GM12878 (cell line): ENCODE results near the gene ZNF407. TPM values are rescaled to one million over a fixed set of nuclear protein-coding genes. Genes with fewer than 3 reads are reported as not detected.

Experiments
- ATAC-seq: fragments of 200-7000 bp; cut with Tn5 transposase; 3 replicates; pipeline ENCODE4 v1.9.1; 2020; ENCODE audit warnings: mild to moderate bottlenecking, moderate library complexity
- BruUV-seq: library from RNA; stranded (reverse); fragments of 400-500 nt; replicated peaks from 2 replicates; lab custom pipeline; 2021; lab: Mats Ljungman, UMichigan
- CTCF ChIA-PET: fragments of 300-600 bp; sonication (Branson Sonifier 250); formaldehyde crosslinking; extraction: SDS; loops from one replicate; lab custom pipeline; 2021; ENCODE audit warnings: inconsistent platforms; lab: Yijun Ruan, JAX
- POLR2A ChIA-PET: fragments of 350-600 bp; formaldehyde crosslinking; extraction: SDS; loops from one replicate; lab custom pipeline; 2021; ENCODE audit warnings: inconsistent platforms; lab: Charles Lee
- RAD21 ChIA-PET: fragments of 300-600 bp; sonication (Branson Sonifier 250); formaldehyde crosslinking; loops from one replicate; lab custom pipeline; 2023; ENCODE audit warnings: antibody characterized with exemption; ENCODE audit not compliant: unreplicated experiment; lab: Charles Lee
- SMC1A ChIA-PET: fragments of 300-600 bp; sonication (Branson Sonifier 250); formaldehyde crosslinking; loops from one replicate; lab custom pipeline; 2023; ENCODE audit not compliant: unreplicated experiment, uncharacterized antibody; lab: Charles Lee
- DNase-seq: peaks from one replicate; pipeline ENCODE4 v3.0.0-alpha.2; 2011; ENCODE audit warnings: low read depth, low spot score
- FAIRE-seq: peaks from 3 replicates; lab custom pipeline; 2011; peaks lifted over from hg19 to GRCh38; lab: Jason Lieb, UNC
- H2AFZ ChIP-seq: 2 replicates; pipeline ENCODE4 v1.6.0; 2011; ENCODE audit warnings: low read depth, low read length, control low read depth; ENCODE audit not compliant: control insufficient read depth
- H3K27ac ChIP-seq: 2 replicates; pipeline ENCODE4 v1.5.1; 2011; ENCODE audit warnings: control low read depth; ENCODE audit not compliant: control insufficient read depth, insufficient read depth
- H3K27me3 ChIP-seq, 2 experiments: replicated peaks in 1 of 2; 2 replicates each; pipeline versions ENCODE4 v1.6.0 to v1.6.1; 2011; ENCODE audit warnings: low read length in 1 of 2; ENCODE audit not compliant: control insufficient read depth in 2 of 2, insufficient read depth in 2 of 2
- H3K36me3 ChIP-seq, 2 experiments: 2 replicates each; pipeline ENCODE4 v1.5.1; 2011; ENCODE audit warnings: low read length in 1 of 2; ENCODE audit not compliant: control insufficient read depth in 2 of 2, insufficient read depth in 2 of 2
- H3K4me1 ChIP-seq: 2 replicates; pipeline ENCODE4 v1.6.1; 2011; ENCODE audit warnings: mild to moderate bottlenecking, low read length, moderate library complexity, mixed read lengths; ENCODE audit not compliant: control insufficient read depth, insufficient read depth
- H3K4me2 ChIP-seq: 2 replicates; pipeline ENCODE4 v1.6.0; 2011; ENCODE audit warnings: control low read depth; ENCODE audit not compliant: control insufficient read depth, insufficient read depth
- H3K4me3 ChIP-seq: fragments of 200-600 bp; sonication (generic); 2 replicates; pipeline ENCODE4 v1.5.1; 2016
- H3K79me2 ChIP-seq: 2 replicates; pipeline ENCODE4 v1.6.0; 2011; ENCODE audit warnings: low read length; ENCODE audit not compliant: control insufficient read depth, insufficient read depth
- H3K9ac ChIP-seq: 2 replicates; pipeline ENCODE4 v1.8.0; 2011; ENCODE audit warnings: low read length, control low read depth, mixed read lengths; ENCODE audit not compliant: control insufficient read depth, insufficient read depth
- H3K9me3 ChIP-seq: replicated peaks from 3 replicates; pipeline ENCODE4 v1.5.1; 2011; ENCODE audit warnings: mild to moderate bottlenecking, low read length; ENCODE audit not compliant: control insufficient read depth, insufficient read depth
- H4K20me1 ChIP-seq: 2 replicates; pipeline ENCODE4 v1.6.0; 2011; ENCODE audit not compliant: control insufficient read depth, insufficient read depth
- BACH1 ChIP-seq: fragments of 450-650 bp; IDR thresholded peaks from 2 replicates; pipeline ENCODE4 v1.6.1; 2017; ENCODE audit warnings: mild to moderate bottlenecking, borderline replicate concordance
- FOS ChIP-seq: IDR thresholded peaks from 3 replicates; pipeline ENCODE4 v1.6.1; 2011; ENCODE audit warnings: borderline replicate concordance; ENCODE audit not compliant: insufficient read length; ENCODE audit errors: extremely low read depth
- HDAC2 ChIP-seq: fragments of 200-600 bp; sonication (generic); IDR thresholded peaks from 2 replicates; pipeline ENCODE4 v1.6.1; 2017
- NRF1 ChIP-seq: conservative IDR thresholded peaks from 2 replicates; pipeline ENCODE4 v1.6.1; 2011; ENCODE audit warnings: mild to moderate bottlenecking, low read depth, low read length, improper control_type of control experiment
- POLR2A ChIP-seq: IDR thresholded peaks from 2 replicates; pipeline ENCODE4 v1.6.1; 2011; ENCODE audit warnings: low read depth, mild to moderate bottlenecking, low read length
- RUNX3 ChIP-seq: IDR thresholded peaks from 2 replicates; pipeline ENCODE4 v1.6.1; 2012; ENCODE audit warnings: low read length, inconsistent platforms
- SIN3A ChIP-seq: IDR thresholded peaks from 2 replicates; pipeline ENCODE4 v1.6.1; 2012; ENCODE audit warnings: low read depth, low read length, improper control_type of control experiment
- SUPT20H ChIP-seq: IDR thresholded peaks from 2 replicates; pipeline ENCODE4 v1.6.1; 2011; ENCODE audit warnings: low read depth, mild to moderate bottlenecking, low read length, moderate library complexity, borderline replicate concordance; ENCODE audit not compliant: control insufficient read depth
- WRNIP1 ChIP-seq: IDR thresholded peaks from 2 replicates; pipeline ENCODE4 v1.6.1; 2011; ENCODE audit warnings: low read depth, low read length, improper control_type of control experiment, borderline replicate concordance
- YBX1 ChIP-seq: fragments of 450-650 bp; IDR thresholded peaks from 2 replicates; pipeline ENCODE4 v1.6.1; 2016; ENCODE audit warnings: antibody characterized with exemption
- ZNF207 ChIP-seq: fragments of 450-650 bp; IDR thresholded peaks from 2 replicates; pipeline ENCODE4 v1.6.1; 2014; ENCODE audit warnings: antibody characterized with exemption, mild to moderate bottlenecking, borderline replicate concordance
- ZNF592 ChIP-seq: fragments of 450-650 bp; IDR thresholded peaks from 2 replicates; pipeline ENCODE4 v1.6.1; 2017; ENCODE audit warnings: mild to moderate bottlenecking, moderate library complexity
- ZZZ3 ChIP-seq: IDR thresholded peaks from 2 replicates; pipeline ENCODE4 v1.6.1; 2011; ENCODE audit warnings: low read depth; ENCODE audit not compliant: control insufficient read depth, insufficient read length
- WGBS: methylation state at CpG from one replicate; pipeline ENCODE4 v1.1.6; 2016; ENCODE audit warnings: low lambda C conversion rate; ENCODE audit not compliant: insufficient replicate concordance, insufficient coverage; ENCODE audit errors: missing lambda C conversion rate; 5-methylcytosine and 5-hydroxymethylcytosine counted together
- in situ Hi-C: fragments of 300-500 bp; cut with MboI; formaldehyde crosslinking; loops from 9 replicates; pipeline ENCODE4 v1.14.3; 2018; ENCODE audit warnings: mixed read lengths
- intact Hi-C: fragments of 100-400 bp; cut with micrococcal nuclease; formaldehyde crosslinking; loops from one replicate; pipeline ENCODE4 v1.14.2; 2022; ENCODE audit not compliant: unreplicated experiment
- polyA plus RNA-seq, 11 experiments: library from polyadenylated mRNA; depleted of rRNA in 4 of 11; unstranded in 6 of 11; stranded (reverse) in 5 of 11; fragments of >200 nt; fragmentation: Nextera tagmentation in 4 of 11; fragmentation: Illumina TruSeq in 1 of 11; extraction: Ambion mirVana in 4 of 11; extraction: Trizol in 1 of 11; gene quantifications; 1 replicate in 1 of 11; 2 replicates in 10 of 11; pipeline versions ENCODE4 v1.2.1 to v1.2.3, GENCODE V29; 2011 to 2016; ENCODE audit warnings: inconsistent platforms in 2 of 11, missing spikeins in 2 of 11, low read depth in 1 of 11
- total RNA-seq, 4 experiments: library from RNA; depleted of rRNA in 3 of 4; stranded (reverse); fragments of >200 nt in 3 of 4; fragmentation: Illumina TruSeq in 1 of 4; extraction: Trizol in 1 of 4; gene quantifications; 2 replicates each; pipeline versions ENCODE4 v1.2.1 to v1.2.3, GENCODE V29; 2013 to 2021

Gene ZNF407
- total and polyA plus RNA-seq, 10 of the 15 experiments (the other 5 are each of a cell fraction or from before 2014, with no cell fraction given) = 0.69 to 11.6 (median 5.3) TPM

GRCh38 chr18:75009296-75009695 is 411.6 kb downstream of the ZNF407 start:
- in situ Hi-C loops (no loop called here), intact Hi-C loops (no loop called here)
- Histone ChIP-seq H2AFZ (no peak overlapping the region), H3K27me3 (no peaks in the 10 kb centered on the region), H3K27ac (no peak overlapping the region), H3K79me2 (no peaks in the 10 kb centered on the region), H3K9me3 (no peaks in the 10 kb centered on the region), H3K4me3 (no peak overlapping the region), H4K20me1 (no peaks in the 10 kb centered on the region), H3K36me3 (no peaks in the 10 kb centered on the region), H3K4me1 (no peaks in the 10 kb centered on the region), H3K9ac (no peak overlapping the region), H3K4me2 (no peak overlapping the region)
- FAIRE-seq = no peak
- POLR2A ChIA-PET = no interaction called here
- ATAC-seq = no peak
- WGBS = 52% methylated on average over 2 of the region's 2 CpGs
- DNase-seq = no peak
- SMC1A ChIA-PET = interaction anchor here (1.3 to 7.9 kb wide), 3 partner anchors 10 to 14 kb away, joined by 4 to 54 read pairs (median 4); no protein-coding TSS in a partner anchor
- TF ChIP-seq NRF1 (no peak), ZNF207 (no peak), BACH1 (no peak), SIN3A (no peak), WRNIP1 (no peak), HDAC2 (no peak), SUPT20H (no peak), ZNF592 (no peak), POLR2A (no peak), RUNX3 (no peak), FOS (no peak), YBX1 (no peak), ZZZ3 (no peak)
- CTCF ChIA-PET = no interaction called here
- BruUV-seq = no TSS peak
- RAD21 ChIA-PET = no interaction called here
